AG09309 (cell line): Measurements from ENCODE around the gene SNAPC2.

Experiments used
- DNase-seq: peaks from one replicate; pipeline ENCODE4 v3.0.0-alpha.2; 2010; ENCODE audit warnings: low read depth
- H3K4me3 ChIP-seq: 2 replicates; pipeline ENCODE4 v1.5.1; 2011; ENCODE audit warnings: mild to moderate bottlenecking, low read depth, low read length, moderate library complexity; ENCODE audit not compliant: control insufficient read depth
- CTCF ChIP-seq: IDR thresholded peaks from 2 replicates; pipeline ENCODE4 v1.5.1; 2011; ENCODE audit warnings: mild to moderate bottlenecking, low read depth, low read length, inconsistent platforms; ENCODE audit not compliant: insufficient read depth, control insufficient read depth; ENCODE audit errors: missing control alignments

The SNAPC2 gene

GRCh38 chr19:7963566-7963965, 43.4 kb downstream of the SNAPC2 start:
- H3K4me3 ChIP-seq = no peak overlapping the region
- no peak for DNase-seq
- TF ChIP-seq CTCF = no peak

GRCh38 chr19:7965259-7965841, 45.2 kb downstream of the SNAPC2 start:
- no peak overlapping the region for H3K4me3 ChIP-seq
- no peak for TF ChIP-seq CTCF
- DNase-seq = no peak

GRCh38 chr19:7965921-7966665, 46.0 kb downstream of the SNAPC2 start:
- no peak for DNase-seq
- no peak overlapping the region for H3K4me3 ChIP-seq
- TF ChIP-seq CTCF = no peak

- no peak for TF ChIP-seq CTCF
- H3K4me3 ChIP-seq = no peak overlapping the region
- no peak for DNase-seq
Measured at GRCh38 chr19:7968008-7968795, 48.1 kb downstream of the SNAPC2 start.

- no peak for DNase-seq
- no peak for TF ChIP-seq CTCF
- no peak overlapping the region for H3K4me3 ChIP-seq
Measured at GRCh38 chr19:7968796-7969554, 48.8 kb downstream of the SNAPC2 start.

GRCh38 chr19:7969555-7969939, 49.4 kb downstream of the SNAPC2 start:
- no peak for TF ChIP-seq CTCF
- H3K4me3 ChIP-seq = no peak overlapping the region
- DNase-seq = no peak
